ENCODE results near the gene UFC1. TPM values are rescaled to one million over a fixed set of nuclear protein-coding genes. Genes with fewer than 3 reads are reported as not detected.

Gene UFC1
- total and polyA plus RNA-seq, 2 of the 13 experiments (the other 11 are each of a cell fraction or from before 2014, with no cell fraction given) = 72.8 to 85.2 TPM

- TF ChIP-seq THAP7 (CRISPR knock-in tag; IDR thresholded peaks at IDR 0.05) (no peak), ZNF891 (CRISPR knock-in tag; IDR thresholded peaks at IDR 0.05) (0 out of 2 replicates have a peak, but pooled peaks have one; percentile 14), CREM (IDR thresholded peaks at IDR 0.05) (no peak), CREM (CRISPR knock-in tag; IDR thresholded peaks at IDR 0.05) (no peak), GTF3A (CRISPR knock-in tag; conservative IDR thresholded peaks at IDR 0.05) (no peak), TARDBP (CRISPR knock-in tag; IDR thresholded peaks at IDR 0.05) (no peak), SRSF1 (optimal IDR thresholded peaks at IDR 0.05; ENCODE audit: low read depth, low read length) (no peak), ZNF746 (CRISPR knock-in tag; IDR thresholded peaks at IDR 0.05) (no peak), ZNF142 (CRISPR knock-in tag; IDR thresholded peaks at IDR 0.05) (0 out of 2 replicates have a peak, but pooled peaks have one; percentile 27), THAP11 (CRISPR knock-in tag; IDR thresholded peaks at IDR 0.05) (no peak), HNF4A (CRISPR knock-in tag; IDR thresholded peaks at IDR 0.05) (no peak; the same call in 1 of the 2 replicates), ZNF430 (CRISPR knock-in tag; IDR thresholded peaks at IDR 0.05) (peak; percentile 59; the same call in 1 of the 2 replicates), ZNF225 (CRISPR knock-in tag; IDR thresholded peaks at IDR 0.05) (no peak), MIXL1 (CRISPR knock-in tag; IDR thresholded peaks at IDR 0.05) (no peak), ZNF792 (CRISPR knock-in tag; IDR thresholded peaks at IDR 0.05) (no peak), MTA1 (CRISPR knock-in tag; IDR thresholded peaks at IDR 0.05; ENCODE audit: borderline replicate concordance) (no peak)
- TF ChIP-seq, protein P1, sequence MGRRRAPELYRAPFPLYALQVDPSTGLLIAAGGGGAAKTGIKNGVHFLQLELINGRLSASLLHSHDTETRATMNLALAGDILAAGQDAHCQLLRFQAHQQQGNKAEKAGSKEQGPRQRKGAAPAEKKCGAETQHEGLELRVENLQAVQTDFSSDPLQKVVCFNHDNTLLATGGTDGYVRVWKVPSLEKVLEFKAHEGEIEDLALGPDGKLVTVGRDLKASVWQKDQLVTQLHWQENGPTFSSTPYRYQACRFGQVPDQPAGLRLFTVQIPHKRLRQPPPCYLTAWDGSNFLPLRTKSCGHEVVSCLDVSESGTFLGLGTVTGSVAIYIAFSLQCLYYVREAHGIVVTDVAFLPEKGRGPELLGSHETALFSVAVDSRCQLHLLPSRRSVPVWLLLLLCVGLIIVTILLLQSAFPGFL (CRISPR knock-in tag; IDR thresholded peaks at IDR 0.05) = no peak
- TF ChIP-seq, protein P2, sequence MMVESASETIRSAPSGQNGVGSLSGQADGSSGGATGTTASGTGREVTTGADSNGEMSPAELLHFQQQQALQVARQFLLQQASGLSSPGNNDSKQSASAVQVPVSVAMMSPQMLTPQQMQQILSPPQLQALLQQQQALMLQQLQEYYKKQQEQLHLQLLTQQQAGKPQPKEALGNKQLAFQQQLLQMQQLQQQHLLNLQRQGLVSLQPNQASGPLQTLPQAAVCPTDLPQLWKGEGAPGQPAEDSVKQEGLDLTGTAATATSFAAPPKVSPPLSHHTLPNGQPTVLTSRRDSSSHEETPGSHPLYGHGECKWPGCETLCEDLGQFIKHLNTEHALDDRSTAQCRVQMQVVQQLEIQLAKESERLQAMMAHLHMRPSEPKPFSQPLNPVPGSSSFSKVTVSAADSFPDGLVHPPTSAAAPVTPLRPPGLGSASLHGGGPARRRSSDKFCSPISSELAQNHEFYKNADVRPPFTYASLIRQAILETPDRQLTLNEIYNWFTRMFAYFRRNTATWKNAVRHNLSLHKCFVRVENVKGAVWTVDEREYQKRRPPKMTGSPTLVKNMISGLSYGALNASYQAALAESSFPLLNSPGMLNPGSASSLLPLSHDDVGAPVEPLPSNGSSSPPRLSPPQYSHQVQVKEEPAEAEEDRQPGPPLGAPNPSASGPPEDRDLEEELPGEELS (CRISPR knock-in tag; IDR thresholded peaks at IDR 0.05) = no peak
- TF ChIP-seq, protein P3, sequence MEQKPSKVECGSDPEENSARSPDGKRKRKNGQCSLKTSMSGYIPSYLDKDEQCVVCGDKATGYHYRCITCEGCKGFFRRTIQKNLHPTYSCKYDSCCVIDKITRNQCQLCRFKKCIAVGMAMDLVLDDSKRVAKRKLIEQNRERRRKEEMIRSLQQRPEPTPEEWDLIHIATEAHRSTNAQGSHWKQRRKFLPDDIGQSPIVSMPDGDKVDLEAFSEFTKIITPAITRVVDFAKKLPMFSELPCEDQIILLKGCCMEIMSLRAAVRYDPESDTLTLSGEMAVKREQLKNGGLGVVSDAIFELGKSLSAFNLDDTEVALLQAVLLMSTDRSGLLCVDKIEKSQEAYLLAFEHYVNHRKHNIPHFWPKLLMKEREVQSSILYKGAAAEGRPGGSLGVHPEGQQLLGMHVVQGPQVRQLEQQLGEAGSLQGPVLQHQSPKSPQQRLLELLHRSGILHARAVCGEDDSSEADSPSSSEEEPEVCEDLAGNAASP (CRISPR knock-in tag; IDR thresholded peaks at IDR 0.05; ENCODE audit: borderline replicate concordance) = no peak
These were observed 47.4 kb downstream of the UFC1 start (continued) for GRCh38 chr1:161200992-161201835.

Measured in HepG2 (cell line).